ENCODE results near the gene CAST. TPM values are rescaled to one million over a fixed set of nuclear protein-coding genes. Genes with fewer than 3 reads are reported as not detected.
"Not testable (repeated sequence)": the region's sequence is repeated elsewhere in the genome, so short reads cannot be mapped to it uniquely, and the experiment has no call there.

The CAST gene, protein sequence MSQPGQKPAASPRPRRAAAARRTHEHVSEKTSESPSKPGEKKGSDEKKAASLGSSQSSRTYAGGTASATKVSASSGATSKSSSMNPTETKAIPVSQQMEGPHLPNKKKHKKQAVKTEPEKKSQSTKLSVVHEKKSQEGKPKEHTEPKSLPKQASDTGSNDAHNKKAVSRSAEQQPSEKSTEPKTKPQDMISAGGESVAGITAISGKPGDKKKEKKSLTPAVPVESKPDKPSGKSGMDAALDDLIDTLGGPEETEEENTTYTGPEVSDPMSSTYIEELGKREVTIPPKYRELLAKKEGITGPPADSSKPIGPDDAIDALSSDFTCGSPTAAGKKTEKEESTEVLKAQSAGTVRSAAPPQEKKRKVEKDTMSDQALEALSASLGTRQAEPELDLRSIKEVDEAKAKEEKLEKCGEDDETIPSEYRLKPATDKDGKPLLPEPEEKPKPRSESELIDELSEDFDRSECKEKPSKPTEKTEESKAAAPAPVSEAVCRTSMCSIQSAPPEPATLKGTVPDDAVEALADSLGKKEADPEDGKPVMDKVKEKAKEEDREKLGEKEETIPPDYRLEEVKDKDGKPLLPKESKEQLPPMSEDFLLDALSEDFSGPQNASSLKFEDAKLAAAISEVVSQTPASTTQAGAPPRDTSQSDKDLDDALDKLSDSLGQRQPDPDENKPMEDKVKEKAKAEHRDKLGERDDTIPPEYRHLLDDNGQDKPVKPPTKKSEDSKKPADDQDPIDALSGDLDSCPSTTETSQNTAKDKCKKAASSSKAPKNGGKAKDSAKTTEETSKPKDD
- total RNA-seq: 100 to 1,000 TPM; 305 to 307 TPM
- polyA plus RNA-seq: 100 to 1,000 TPM; 101 to 118 TPM
- long read RNA-seq, donor 1, full-length matches to known transcripts: 8 of 181 reads
- long read RNA-seq, donor 1, partial matches to known transcripts: 100 of 181 reads
- long read RNA-seq, donor 1, other reads (novel, unspliced or antisense): 73 of 181 reads
- long read RNA-seq, donor 2, full-length matches to known transcripts: 5 of 88 reads
- long read RNA-seq, donor 2, partial matches to known transcripts: 26 of 88 reads
- long read RNA-seq, donor 2, other reads (novel, unspliced or antisense): 57 of 88 reads

- 0 to 1% methylated on average over 41 to 73 of the region's 75 CpGs for WGBS, 2 donors
- intact Hi-C loops (cut with DNase I): loop anchor here (5.0 kb wide), 2 partner anchors 40 to 50 kb away; no protein-coding TSS in a partner anchor
- Histone ChIP-seq H3K4me1 (ENCODE audit: control insufficient read depth in 1 of 2, insufficient read depth in 2 of 2, low read length in 2 of 2) (peaks cover 0 to under 1% of the 10 kb centered on the region in 2 donors), H3K27me3 (ENCODE audit: control insufficient read depth in 1 of 2, insufficient read depth in 2 of 2, low read length in 1 of 2) (no peaks in the 10 kb centered on the region), H3K4me3 (ENCODE audit: low read length in 2 of 2) (peak within 1 kb of the TSS; percentile 75 to 88), H3K27ac (ENCODE audit: low read depth in 1 of 2, low read length in 2 of 2) (peak within 1 kb of the TSS; percentile 74 to 87), H3K9me3 (ENCODE audit: control insufficient read depth, low read length) (no peaks in the 10 kb centered on the region), H3K36me3 (ENCODE audit: control insufficient read depth in 1 of 2, insufficient read depth in 2 of 2, low read length in 1 of 2) (no peaks in the 10 kb centered on the region)
- DNase-seq (peak; percentile 97), ATAC-seq (ENCODE audit: low FRiP score) (peak; percentile 95)
Observed at GRCh38 chr5:96661855-96662724, at the start of gene CAST. TSS of gene CAST (plus strand) at chr5:96662376. CDS start at chr5:96662423, 47 bp downstream.

DNA sequence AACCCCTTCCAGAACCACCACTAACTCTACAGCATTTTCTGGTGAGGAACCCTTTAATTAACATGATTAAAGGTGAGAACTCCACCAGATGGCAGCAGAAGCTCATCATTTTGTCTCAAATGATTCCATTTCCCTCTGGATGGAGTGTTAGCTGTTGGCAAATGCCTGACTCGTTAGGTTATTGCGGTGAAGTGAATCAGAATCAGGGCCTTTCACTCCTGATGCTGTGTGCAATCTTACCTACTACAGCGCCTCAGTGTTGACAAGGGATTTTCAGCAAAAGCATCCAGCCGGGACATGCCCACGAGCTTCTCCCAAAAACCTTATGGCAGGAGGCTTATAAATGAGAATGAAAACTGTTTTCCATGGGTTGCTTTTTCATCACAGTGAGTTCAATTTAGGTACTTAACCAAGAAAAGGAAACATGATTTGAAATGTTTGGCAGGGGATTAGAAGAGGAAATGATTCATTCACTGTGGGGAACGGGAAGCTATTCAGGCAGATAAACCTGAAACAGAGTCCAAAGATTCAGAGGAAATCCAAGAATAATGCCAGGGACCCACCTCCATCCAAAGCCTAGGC, 48.0 kb upstream of the CAST start:
- ATAC-seq (ENCODE audit: low FRiP score) (peak; percentile 85), DNase-seq (no peak)
- Histone ChIP-seq H3K4me3 (ENCODE audit: low read length in 2 of 2) (no peak overlapping the region), H3K4me1 (ENCODE audit: control insufficient read depth in 1 of 2, insufficient read depth in 2 of 2, low read length in 2 of 2) (no peaks in the 10 kb centered on the region), H3K27me3 (ENCODE audit: control insufficient read depth in 1 of 2, insufficient read depth in 2 of 2, low read length in 1 of 2) (no peaks in the 10 kb centered on the region), H3K36me3 (ENCODE audit: control insufficient read depth in 1 of 2, insufficient read depth in 2 of 2, low read length in 1 of 2) (no peaks in the 10 kb centered on the region), H3K9me3 (ENCODE audit: control insufficient read depth, low read length) (no peaks in the 10 kb centered on the region), H3K27ac (ENCODE audit: low read depth in 1 of 2, low read length in 2 of 2) (peak overlapping the region in 1 of 2 donors; percentile 76)
- intact Hi-C loops (cut with DNase I): loop anchor here (5.0 to 10.0 kb wide), 3 partner anchors 48 to 111 kb away; partner anchors contain the start of gene CAST (in 1 of the 2)
- WGBS, 2 donors: 2% methylated on average over 6 of the region's 6 CpGs

GRCh38 chr5:96615223-96615622, 47.0 kb upstream of the CAST start:
- intact Hi-C loops (cut with DNase I): loop anchor here (10.0 kb wide), 2 partner anchors 100 to 110 kb away; no protein-coding TSS in a partner anchor
- no peaks in the 10 kb centered on the region for H3K4me1 ChIP-seq (ENCODE audit: control insufficient read depth in 1 of 2, insufficient read depth in 2 of 2, low read length in 2 of 2)
- DNase-seq (no peak), ATAC-seq (ENCODE audit: low FRiP score) (no peak)
- H3K27me3 ChIP-seq (ENCODE audit: control insufficient read depth in 1 of 2, insufficient read depth in 2 of 2, low read length in 1 of 2): no peaks in the 10 kb centered on the region
- 46 to 55% methylated on average over 3 of the region's 3 CpGs for WGBS, 2 donors
- no peaks in the 10 kb centered on the region for H3K9me3 ChIP-seq (ENCODE audit: control insufficient read depth, low read length)
- no peaks in the 10 kb centered on the region for H3K36me3 ChIP-seq (ENCODE audit: control insufficient read depth in 1 of 2, insufficient read depth in 2 of 2, low read length in 1 of 2)
- H3K27ac ChIP-seq (ENCODE audit: low read depth in 1 of 2, low read length in 2 of 2): peak overlapping the region in 1 of 2 donors; percentile 25
- no peak overlapping the region for H3K4me3 ChIP-seq (ENCODE audit: low read length in 2 of 2)

DNA sequence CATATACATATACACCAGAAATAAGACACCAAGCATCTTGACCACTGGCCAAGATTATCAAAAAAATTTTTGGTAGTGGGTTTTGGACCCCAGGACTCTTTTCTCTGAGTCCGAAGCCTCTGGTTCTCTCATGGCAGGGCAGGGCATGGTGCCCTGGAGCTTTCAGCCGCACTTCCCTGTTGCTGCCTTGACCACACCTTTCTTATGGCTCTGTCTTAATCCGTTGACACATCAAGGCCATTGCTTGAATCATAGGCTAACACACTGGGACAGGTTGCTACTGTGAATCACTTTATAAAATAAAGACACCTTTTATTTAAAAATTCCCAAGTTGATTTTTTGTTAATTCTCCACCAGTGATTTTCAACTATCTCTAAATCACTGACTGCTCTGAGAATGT, 45.4 kb upstream of the CAST start:
- intact Hi-C loops (cut with DNase I): loop anchor here (10.0 kb wide), 2 partner anchors 98 to 108 kb away; no protein-coding TSS in a partner anchor
- no peaks in the 10 kb centered on the region for H3K27me3 ChIP-seq (ENCODE audit: control insufficient read depth in 1 of 2, insufficient read depth in 2 of 2, low read length in 1 of 2)
- WGBS, 2 donors: 96% methylated on average over 3 of the region's 3 CpGs
- no peak for ATAC-seq (ENCODE audit: low FRiP score)
- H3K9me3 ChIP-seq (ENCODE audit: control insufficient read depth, low read length): no peaks in the 10 kb centered on the region
- no peaks in the 10 kb centered on the region for H3K36me3 ChIP-seq (ENCODE audit: control insufficient read depth in 1 of 2, insufficient read depth in 2 of 2, low read length in 1 of 2)
- DNase-seq: no peak
- H3K4me1 ChIP-seq (ENCODE audit: control insufficient read depth in 1 of 2, insufficient read depth in 2 of 2, low read length in 2 of 2): no peaks in the 10 kb centered on the region
- no peak overlapping the region for H3K4me3 ChIP-seq (ENCODE audit: low read length in 2 of 2)
- H3K27ac ChIP-seq (ENCODE audit: low read depth in 1 of 2, low read length in 2 of 2): no peak overlapping the region

DNA sequence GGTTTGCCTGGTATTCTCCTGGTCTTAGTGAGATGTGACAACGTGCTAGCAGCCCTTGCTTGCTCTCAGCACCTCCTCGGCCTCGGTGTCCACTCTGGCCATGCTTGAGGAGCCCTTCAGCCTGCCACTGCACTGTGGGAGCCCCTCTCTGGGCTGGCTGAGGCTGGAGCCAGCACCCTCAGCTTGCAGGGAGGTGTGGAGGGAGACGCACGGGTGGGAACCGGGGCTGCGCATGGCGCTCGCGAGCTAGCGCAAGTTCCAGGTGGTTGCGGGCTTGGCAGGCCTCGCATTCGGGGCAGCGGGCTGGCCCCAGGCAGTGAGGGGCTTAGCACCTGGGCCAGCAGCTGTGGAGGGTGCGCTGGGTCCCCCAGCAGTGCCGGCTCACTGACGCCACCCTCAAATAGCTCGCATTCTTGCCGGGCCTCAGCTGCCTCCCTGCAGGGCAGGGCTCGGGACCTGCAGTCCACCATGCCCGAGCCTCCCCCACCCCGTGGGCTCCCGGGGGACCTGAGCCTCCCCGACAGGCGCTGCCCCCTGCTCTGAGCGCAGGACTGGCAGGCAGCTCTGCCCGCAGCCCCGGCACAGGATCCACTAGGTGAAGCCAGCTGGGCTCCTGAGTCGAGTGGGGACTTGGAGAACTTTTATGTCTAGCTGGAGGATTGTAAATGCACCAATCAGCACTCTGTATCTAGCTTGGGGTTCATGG, 43.7 kb upstream of the CAST start:
- H3K27ac ChIP-seq (ENCODE audit: low read depth in 1 of 2, low read length in 2 of 2); H3K36me3 ChIP-seq (ENCODE audit: control insufficient read depth in 1 of 2, insufficient read depth in 2 of 2, low read length in 1 of 2); H3K4me1 ChIP-seq (ENCODE audit: control insufficient read depth in 1 of 2, insufficient read depth in 2 of 2, low read length in 2 of 2); H3K9me3 ChIP-seq (ENCODE audit: control insufficient read depth, low read length); H3K4me3 ChIP-seq (ENCODE audit: low read length in 2 of 2); DNase-seq; H3K27me3 ChIP-seq (ENCODE audit: control insufficient read depth in 1 of 2, insufficient read depth in 2 of 2, low read length in 1 of 2); ATAC-seq (ENCODE audit: low FRiP score): not testable (repeated sequence)
- 93 to 97% methylated on average over 30 of the region's 30 CpGs for WGBS, 2 donors
- intact Hi-C loops (cut with DNase I): loop anchor here (10.0 kb wide), 2 partner anchors 96 to 106 kb away; no protein-coding TSS in a partner anchor

- no peak overlapping the region for H3K4me3 ChIP-seq (ENCODE audit: low read length in 2 of 2)
- no peaks in the 10 kb centered on the region for H3K27me3 ChIP-seq (ENCODE audit: control insufficient read depth in 1 of 2, insufficient read depth in 2 of 2, low read length in 1 of 2)
- no peaks in the 10 kb centered on the region for H3K9me3 ChIP-seq (ENCODE audit: control insufficient read depth, low read length)
- H3K4me1 ChIP-seq (ENCODE audit: control insufficient read depth in 1 of 2, insufficient read depth in 2 of 2, low read length in 2 of 2): no peaks in the 10 kb centered on the region
- 81 to 89% methylated on average over 2 of the region's 2 CpGs for WGBS, 2 donors
- H3K27ac ChIP-seq (ENCODE audit: low read depth in 1 of 2, low read length in 2 of 2): no peak overlapping the region
- intact Hi-C loops (cut with DNase I): loop anchor here (10.0 kb wide), 2 partner anchors 95 to 105 kb away; no protein-coding TSS in a partner anchor
- no peaks in the 10 kb centered on the region for H3K36me3 ChIP-seq (ENCODE audit: control insufficient read depth in 1 of 2, insufficient read depth in 2 of 2, low read length in 1 of 2)
- ATAC-seq (ENCODE audit: low FRiP score) (no peak), DNase-seq (no peak)
Observed at GRCh38 chr5:96619946-96620345, 42.2 kb upstream of the CAST start.

- no peaks in the 10 kb centered on the region for H3K27me3 ChIP-seq (ENCODE audit: control insufficient read depth in 1 of 2, insufficient read depth in 2 of 2, low read length in 1 of 2)
- H3K27ac ChIP-seq (ENCODE audit: low read depth in 1 of 2, low read length in 2 of 2): no peak overlapping the region
- no peaks in the 10 kb centered on the region for H3K4me1 ChIP-seq (ENCODE audit: control insufficient read depth in 1 of 2, insufficient read depth in 2 of 2, low read length in 2 of 2)
- intact Hi-C loops (cut with DNase I): no loop called here
- no peaks in the 10 kb centered on the region for H3K9me3 ChIP-seq (ENCODE audit: control insufficient read depth, low read length)
- DNase-seq: no peak
- H3K4me3 ChIP-seq (ENCODE audit: low read length in 2 of 2): no peak overlapping the region
- H3K36me3 ChIP-seq (ENCODE audit: control insufficient read depth in 1 of 2, insufficient read depth in 2 of 2, low read length in 1 of 2): no peaks in the 10 kb centered on the region
- no peak for ATAC-seq (ENCODE audit: low FRiP score)
- WGBS, 2 donors: 84 to 85% methylated on average over 3 of the region's 3 CpGs
Observed at GRCh38 chr5:96624596-96624995, 37.6 kb upstream of the CAST start.

All from aorta (tissue), 5 donors.